ENCODE results near the gene SEPSECS.

Gene SEPSECS

DNA sequence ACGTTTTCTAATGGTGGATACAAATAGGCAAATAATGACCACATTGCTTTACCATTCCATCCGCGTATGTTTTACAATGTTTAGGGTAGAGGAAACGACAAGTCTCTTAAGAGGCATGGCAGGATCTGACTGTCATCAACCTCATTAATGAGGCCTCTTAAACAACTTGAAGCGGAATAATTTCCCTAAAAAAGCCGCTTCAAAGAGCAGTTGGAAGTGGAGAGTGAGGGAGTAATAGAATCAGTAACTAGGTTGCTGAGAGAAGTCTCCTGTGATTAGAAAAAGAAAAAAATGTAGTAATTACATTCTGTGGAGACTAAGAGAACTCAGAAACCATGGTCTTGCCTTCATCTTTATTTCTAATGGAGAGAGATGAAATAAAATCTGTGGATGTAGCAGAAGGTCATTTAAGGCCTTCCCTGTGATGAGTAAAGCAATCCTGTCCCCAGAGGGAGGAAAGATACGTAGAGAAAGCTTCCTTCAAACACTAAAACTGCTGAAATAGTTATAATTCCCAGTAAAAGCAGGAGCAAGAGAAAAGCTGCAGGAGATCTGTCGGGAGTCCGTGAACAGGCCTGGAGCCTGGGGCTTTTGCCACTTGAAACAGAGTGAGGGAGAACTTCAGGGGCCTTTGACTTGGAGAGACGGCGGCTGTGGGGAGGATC, 11.1 kb upstream of the SEPSECS start:
- no peak for ATAC-seq (replicated peaks; ENCODE audit: extremely low read depth, poor library complexity, severe bottlenecking)
- Mint-ChIP-seq H3K27me3 (no peaks in the 10 kb centered on the region), H3K4me1 (peaks cover 24% of the 10 kb centered on the region), H3K36me3 (ENCODE audit: insufficient read depth) (peaks cover 6% of the 10 kb centered on the region), H3K4me3 (no peak overlapping the region), H3K9me3 (no peaks in the 10 kb centered on the region), H3K27ac (ENCODE audit: low read depth) (no peak overlapping the region)
- no peak for DNase-seq (ENCODE audit: low spot score in 2 of 2)

DNA sequence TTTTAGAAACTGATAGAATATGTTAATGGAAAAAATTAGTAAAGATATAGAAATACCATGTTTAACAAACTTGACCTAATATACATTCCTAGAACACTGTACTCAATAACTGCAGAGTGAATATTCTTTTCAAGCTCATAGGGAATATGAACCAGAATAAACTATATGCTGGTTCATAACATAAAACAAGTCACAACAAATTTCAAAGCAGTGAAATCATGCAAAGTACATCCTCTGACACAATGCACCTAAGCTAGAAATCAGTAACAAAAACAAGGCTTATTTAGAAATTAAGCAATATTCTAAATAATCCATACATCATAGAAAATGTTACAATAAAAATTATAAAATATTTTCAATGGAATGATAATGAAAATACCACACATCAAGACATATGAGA, 9.2 kb upstream of the SEPSECS start:
- no peak for DNase-seq (ENCODE audit: low spot score in 2 of 2)
- H3K27me3 Mint-ChIP-seq: no peaks in the 10 kb centered on the region

DNA sequence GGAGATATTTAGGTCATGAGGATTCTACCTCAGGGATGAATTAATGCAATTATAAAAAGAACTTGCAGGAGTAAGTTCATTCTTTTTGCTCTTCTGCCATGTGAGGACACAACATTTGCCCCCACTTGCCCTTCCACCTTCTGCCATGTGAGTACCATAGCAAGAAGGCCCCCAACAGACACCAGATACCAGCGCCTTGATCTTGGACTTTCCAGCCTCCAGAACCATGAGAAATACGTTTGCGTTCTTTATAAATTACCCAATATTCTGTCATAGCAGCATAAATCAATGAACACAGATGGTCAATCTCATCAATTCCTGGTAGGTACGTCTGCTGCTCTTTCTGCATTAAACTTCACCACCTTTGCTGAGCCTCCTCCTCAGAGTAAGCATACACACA, 5.7 kb upstream of the SEPSECS start:
- H3K9me3 Mint-ChIP-seq: no peaks in the 10 kb centered on the region
- ATAC-seq (replicated peaks; ENCODE audit: extremely low read depth, poor library complexity, severe bottlenecking) (no peak), DNase-seq (ENCODE audit: low spot score in 2 of 2) (no peak)
- no peaks in the 10 kb centered on the region for H3K27me3 Mint-ChIP-seq
- no peak overlapping the region for H3K4me3 Mint-ChIP-seq
- H3K4me1 Mint-ChIP-seq: peaks cover 41% of the 10 kb centered on the region
- H3K27ac Mint-ChIP-seq (ENCODE audit: low read depth): no peak overlapping the region
- peaks cover 12% of the 10 kb centered on the region for H3K36me3 Mint-ChIP-seq (ENCODE audit: insufficient read depth)

More for the DNA sequence above, 9.2 kb upstream of the SEPSECS start:
- no peak for ATAC-seq (replicated peaks; ENCODE audit: extremely low read depth, poor library complexity, severe bottlenecking)
- H3K4me1 Mint-ChIP-seq: peaks cover 30% of the 10 kb centered on the region
- H3K27ac Mint-ChIP-seq (ENCODE audit: low read depth): no peak overlapping the region
- H3K9me3 Mint-ChIP-seq: no peaks in the 10 kb centered on the region
- H3K36me3 Mint-ChIP-seq (ENCODE audit: insufficient read depth): peaks cover 6% of the 10 kb centered on the region
- no peak overlapping the region for H3K4me3 Mint-ChIP-seq

DNA sequence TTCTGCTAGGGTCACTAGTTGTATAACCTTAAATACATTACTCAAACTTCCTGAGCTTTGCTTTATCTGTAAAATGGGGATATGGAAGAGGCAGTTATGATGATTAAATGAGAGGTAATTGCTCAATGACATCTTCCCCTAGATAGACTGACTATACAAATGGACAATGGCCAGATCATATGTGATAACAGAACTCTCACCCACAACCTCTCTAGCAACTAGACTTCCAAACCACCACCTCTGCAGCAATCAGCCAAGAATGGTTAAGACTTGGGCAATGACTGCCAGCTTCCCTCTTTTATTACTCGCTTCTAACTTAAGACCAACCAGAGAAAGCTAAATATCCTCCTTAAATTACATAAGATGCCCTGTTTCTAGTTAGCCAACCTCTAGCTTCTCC, 2.9 kb upstream of the SEPSECS start:
- peaks cover 57% of the 10 kb centered on the region for H3K4me1 Mint-ChIP-seq
- no peak for DNase-seq (ENCODE audit: low spot score in 2 of 2)
- no peaks in the 10 kb centered on the region for H3K9me3 Mint-ChIP-seq
- peaks cover 29% of the 10 kb centered on the region for H3K36me3 Mint-ChIP-seq (ENCODE audit: insufficient read depth)
- no peaks in the 10 kb centered on the region for H3K27me3 Mint-ChIP-seq
- H3K27ac Mint-ChIP-seq (ENCODE audit: low read depth): no peak overlapping the region
- ATAC-seq (replicated peaks; ENCODE audit: extremely low read depth, poor library complexity, severe bottlenecking): no peak
- H3K4me3 Mint-ChIP-seq: no peak overlapping the region

DNA sequence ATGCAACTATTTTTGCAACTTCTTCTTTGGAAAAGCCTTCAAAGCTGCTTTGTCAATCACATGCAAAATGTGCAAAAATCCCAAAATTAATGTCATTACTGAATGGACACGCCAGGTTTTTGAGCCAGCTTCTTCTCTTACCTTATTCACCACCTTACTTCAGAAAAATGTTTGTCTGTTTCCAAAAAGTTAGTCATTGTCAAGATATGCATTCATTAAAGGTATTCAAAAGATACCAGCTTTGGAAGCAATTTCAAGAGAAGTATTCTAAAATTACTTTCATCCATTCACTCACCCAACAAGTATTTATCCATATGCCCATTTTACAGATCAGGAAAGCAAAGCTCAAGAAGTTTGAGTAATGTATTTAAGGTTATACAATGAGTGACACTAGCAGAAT, 2.3 kb upstream of the SEPSECS start:
- Mint-ChIP-seq H3K9me3 (no peaks in the 10 kb centered on the region), H3K4me1 (peaks cover 57% of the 10 kb centered on the region), H3K36me3 (ENCODE audit: insufficient read depth) (peaks cover 29% of the 10 kb centered on the region), H3K27ac (ENCODE audit: low read depth) (no peak overlapping the region), H3K27me3 (no peaks in the 10 kb centered on the region), H3K4me3 (no peak overlapping the region)
- ATAC-seq (replicated peaks; ENCODE audit: extremely low read depth, poor library complexity, severe bottlenecking) (no peak), DNase-seq (ENCODE audit: low spot score in 2 of 2) (no peak)

DNA sequence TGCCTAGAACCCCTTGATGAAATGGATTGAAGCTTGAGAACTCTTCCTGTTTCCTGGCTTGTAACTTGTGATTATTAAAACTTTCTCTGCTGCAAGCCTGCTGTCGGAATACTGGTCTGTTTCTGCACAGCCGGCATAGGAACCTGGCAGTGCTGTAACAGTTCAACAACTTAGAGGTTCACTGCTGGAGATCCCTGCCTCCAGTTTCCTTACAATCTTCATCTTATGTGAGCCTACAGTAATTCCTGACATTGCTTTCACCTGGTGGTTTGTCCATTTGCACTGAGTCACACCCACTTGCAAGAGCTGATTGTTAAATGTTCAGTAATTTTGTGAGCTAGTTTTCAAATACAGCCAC, 1.3 kb upstream of the SEPSECS start:
- Mint-ChIP-seq H3K27me3 (no peaks in the 10 kb centered on the region), H3K36me3 (ENCODE audit: insufficient read depth) (peaks cover 28% of the 10 kb centered on the region), H3K9me3 (no peaks in the 10 kb centered on the region), H3K27ac (ENCODE audit: low read depth) (peak overlapping the region; percentile 99), H3K4me1 (peaks cover 52% of the 10 kb centered on the region), H3K4me3 (peak overlapping the region; percentile 80)
- no peak for ATAC-seq (replicated peaks; ENCODE audit: extremely low read depth, poor library complexity, severe bottlenecking)
- no peak for DNase-seq (ENCODE audit: low spot score in 2 of 2)

DNA sequence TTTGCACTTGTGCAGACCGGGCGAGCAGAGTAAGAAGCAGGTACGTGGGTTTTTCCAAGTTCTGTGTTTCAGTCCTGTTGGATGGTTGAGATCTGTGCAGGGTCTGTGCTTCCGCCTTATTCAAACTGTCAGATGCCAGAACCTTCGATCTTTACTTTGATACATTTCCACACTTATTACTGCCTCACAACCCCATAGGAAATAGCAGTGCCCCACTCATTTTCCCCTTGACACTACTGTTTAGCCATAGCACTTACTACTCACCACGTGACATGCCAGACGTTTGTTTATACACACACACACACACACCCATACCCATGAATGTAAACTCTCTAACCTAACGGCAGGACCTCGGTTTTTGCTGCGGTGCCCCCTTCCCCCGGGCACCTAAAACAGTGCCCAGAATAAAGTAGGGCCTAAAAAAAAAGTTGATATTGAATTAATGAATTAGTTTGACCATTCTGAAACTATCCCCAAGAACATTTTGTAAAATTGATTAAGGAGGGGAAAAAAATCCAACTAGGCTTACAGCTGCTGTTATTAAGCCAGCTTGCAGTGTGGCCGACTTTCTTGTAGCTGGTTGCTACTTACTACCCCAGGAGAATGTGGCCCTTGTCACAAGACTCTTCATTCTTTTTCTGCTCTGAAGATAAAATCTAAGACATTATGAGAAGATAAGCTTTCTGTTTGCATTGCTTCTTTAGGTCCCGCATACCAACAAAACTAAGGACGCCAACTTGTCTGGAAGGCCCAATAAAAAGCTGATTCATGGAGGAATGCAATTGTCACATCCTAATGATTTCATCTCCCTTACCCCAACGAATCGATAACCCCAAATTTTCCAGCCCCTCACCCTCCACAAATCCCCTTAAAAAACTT, 704 bp upstream of the SEPSECS start:
- Mint-ChIP-seq H3K27me3 (no peaks in the 10 kb centered on the region), H3K36me3 (ENCODE audit: insufficient read depth) (peaks cover 26% of the 10 kb centered on the region), H3K4me1 (peaks cover 46% of the 10 kb centered on the region), H3K9me3 (no peaks in the 10 kb centered on the region), H3K27ac (ENCODE audit: low read depth) (peak overlapping the region; percentile 99), H3K4me3 (peak overlapping the region; percentile 80)
- DNase-seq (ENCODE audit: low spot score in 2 of 2) (no peak), ATAC-seq (replicated peaks; ENCODE audit: extremely low read depth, poor library complexity, severe bottlenecking) (peak; percentile 35)

DNA sequence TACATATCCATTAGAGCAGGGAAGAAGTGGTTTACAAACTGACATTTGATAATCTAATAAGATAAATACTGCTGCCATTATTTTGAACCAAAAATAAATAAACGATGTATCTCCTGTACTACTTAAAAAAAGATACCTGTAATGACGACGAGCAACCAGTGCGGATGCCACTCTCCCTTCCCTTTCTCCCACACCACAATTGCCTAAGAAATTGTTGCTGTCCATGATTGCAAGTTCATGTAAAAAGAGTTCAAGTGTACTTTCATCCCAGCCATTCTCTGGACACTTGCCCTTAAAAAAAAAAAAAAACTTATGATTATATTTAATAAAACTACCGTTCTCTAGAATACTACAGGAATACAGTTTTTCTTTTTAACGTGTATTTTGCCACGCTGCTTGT, 1.4 kb downstream of the SEPSECS start:
- H3K4me3 Mint-ChIP-seq: peak overlapping the region; percentile 80
- peaks cover 36% of the 10 kb centered on the region for H3K4me1 Mint-ChIP-seq
- DNase-seq (ENCODE audit: low spot score in 2 of 2) (no peak), ATAC-seq (replicated peaks; ENCODE audit: extremely low read depth, poor library complexity, severe bottlenecking) (no peak)
- peaks cover 24% of the 10 kb centered on the region for H3K36me3 Mint-ChIP-seq (ENCODE audit: insufficient read depth)
- peak overlapping the region; percentile 99 for H3K27ac Mint-ChIP-seq (ENCODE audit: low read depth)
- no peaks in the 10 kb centered on the region for H3K9me3 Mint-ChIP-seq
- H3K27me3 Mint-ChIP-seq: no peaks in the 10 kb centered on the region

DNA sequence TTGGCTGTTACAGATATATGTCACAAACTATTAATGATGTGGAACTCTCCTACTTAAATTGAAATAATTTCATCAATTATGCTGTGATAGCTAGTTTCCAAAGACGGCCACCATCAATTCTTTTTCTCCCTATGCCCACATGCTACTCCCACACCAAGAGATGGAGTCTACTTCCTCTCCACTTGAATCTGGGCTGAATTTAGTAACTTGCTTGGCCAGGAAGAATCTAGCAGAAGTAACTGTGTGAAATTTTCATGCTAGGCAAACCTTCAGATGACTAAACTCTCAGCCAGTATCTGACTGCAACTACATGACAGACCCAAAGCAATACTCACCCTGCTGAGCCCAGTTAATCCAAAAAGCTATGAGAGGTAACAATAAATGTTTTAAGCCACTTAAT, 3.2 kb downstream of the SEPSECS start:
- DNase-seq (ENCODE audit: low spot score in 2 of 2) (no peak), ATAC-seq (replicated peaks; ENCODE audit: extremely low read depth, poor library complexity, severe bottlenecking) (no peak)
- Mint-ChIP-seq H3K4me3 (no peak overlapping the region), H3K9me3 (no peaks in the 10 kb centered on the region), H3K36me3 (ENCODE audit: insufficient read depth) (peaks cover 25% of the 10 kb centered on the region), H3K4me1 (peaks cover 28% of the 10 kb centered on the region), H3K27me3 (no peaks in the 10 kb centered on the region), H3K27ac (ENCODE audit: low read depth) (no peak overlapping the region)

DNA sequence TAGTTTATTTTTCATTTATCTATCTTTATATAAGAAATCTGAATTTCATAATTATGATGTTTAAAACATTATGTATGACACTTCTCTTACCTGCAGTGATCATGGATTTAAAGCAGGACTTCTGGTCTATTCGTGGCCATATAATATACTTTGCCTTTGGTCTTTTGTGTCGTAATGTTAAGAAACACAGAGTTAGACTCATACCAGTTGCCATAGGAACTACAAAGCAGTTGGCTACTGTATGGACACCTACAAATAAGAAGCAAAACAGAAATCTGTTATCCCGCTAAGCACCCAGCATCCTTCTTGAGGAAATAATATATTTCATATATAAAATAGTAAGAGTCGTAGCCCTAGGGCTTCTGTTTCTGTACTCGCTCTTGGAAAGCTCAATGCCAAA, 4.3 kb downstream of the SEPSECS start:
- Mint-ChIP-seq H3K4me3 (no peak overlapping the region), H3K27ac (ENCODE audit: low read depth) (no peak overlapping the region), H3K27me3 (no peaks in the 10 kb centered on the region), H3K36me3 (ENCODE audit: insufficient read depth) (peaks cover 25% of the 10 kb centered on the region), H3K4me1 (peaks cover 16% of the 10 kb centered on the region), H3K9me3 (no peaks in the 10 kb centered on the region)
- no peak for DNase-seq (ENCODE audit: low spot score in 2 of 2)
- no peak for ATAC-seq (replicated peaks; ENCODE audit: extremely low read depth, poor library complexity, severe bottlenecking)

DNA sequence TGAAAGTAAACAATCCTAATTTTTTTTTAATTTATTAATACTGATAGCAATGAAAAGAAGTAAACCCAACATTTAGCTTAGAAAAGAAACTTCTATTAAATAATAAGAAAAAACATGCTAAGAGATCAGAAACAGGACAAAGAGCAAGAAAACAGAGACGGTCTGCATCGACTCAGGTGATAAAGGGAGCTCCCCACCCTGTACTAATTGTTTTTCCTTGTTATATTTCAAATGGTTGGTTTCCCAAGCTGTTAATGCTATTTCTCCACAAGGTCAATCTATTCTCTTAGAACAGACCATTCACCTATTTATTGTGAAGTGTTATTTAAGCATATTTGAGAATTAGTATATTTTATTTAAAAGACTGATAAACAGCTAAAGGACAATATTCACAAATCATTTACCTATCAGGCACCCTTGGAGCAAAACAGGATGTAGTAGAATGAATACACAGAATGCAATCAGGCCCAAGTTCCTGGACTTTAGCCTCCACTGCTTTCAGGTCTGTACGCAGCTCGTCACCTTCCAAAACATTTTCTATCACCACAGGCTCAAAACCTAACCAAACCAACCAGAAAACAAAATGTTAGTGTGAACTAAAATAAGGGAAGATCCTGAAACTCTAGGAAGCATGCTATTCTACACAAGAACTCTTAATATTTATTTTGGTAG, 5.5 kb downstream of the SEPSECS start:
- peaks cover 19% of the 10 kb centered on the region for H3K36me3 Mint-ChIP-seq (ENCODE audit: insufficient read depth)
- ATAC-seq (replicated peaks; ENCODE audit: extremely low read depth, poor library complexity, severe bottlenecking): no peak
- no peaks in the 10 kb centered on the region for H3K9me3 Mint-ChIP-seq
- H3K27ac Mint-ChIP-seq (ENCODE audit: low read depth): no peak overlapping the region
- DNase-seq (ENCODE audit: low spot score in 2 of 2): no peak
- no peaks in the 10 kb centered on the region for H3K27me3 Mint-ChIP-seq
- H3K4me1 Mint-ChIP-seq: peaks cover 12% of the 10 kb centered on the region
- no peak overlapping the region for H3K4me3 Mint-ChIP-seq

DNA sequence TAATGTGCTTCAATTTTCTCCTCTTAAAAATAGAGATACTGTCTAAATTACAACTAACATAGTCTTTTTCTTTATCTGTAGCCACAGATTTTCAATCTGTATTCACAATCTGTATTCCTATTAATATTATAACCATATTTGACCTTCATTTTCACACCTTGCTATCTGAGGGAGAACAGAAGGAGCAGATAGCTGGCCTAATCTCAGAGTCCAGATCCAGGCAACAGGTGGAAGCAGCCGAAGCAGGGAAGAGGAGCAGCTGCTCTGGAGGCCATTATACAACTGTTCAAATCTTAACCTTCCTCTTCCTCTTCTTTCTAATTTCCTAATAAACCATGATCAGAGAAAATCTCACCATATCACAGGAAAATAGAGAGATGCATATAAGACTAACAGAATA, 14.2 kb downstream of the SEPSECS start:
- DNase-seq (ENCODE audit: low spot score in 2 of 2) (no peak), ATAC-seq (replicated peaks; ENCODE audit: extremely low read depth, poor library complexity, severe bottlenecking) (no peak)
- Mint-ChIP-seq H3K27ac (ENCODE audit: low read depth) (no peak overlapping the region), H3K36me3 (ENCODE audit: insufficient read depth) (peaks cover 16% of the 10 kb centered on the region), H3K4me3 (no peak overlapping the region), H3K27me3 (no peaks in the 10 kb centered on the region), H3K4me1 (no peaks in the 10 kb centered on the region), H3K9me3 (no peaks in the 10 kb centered on the region)

Measured in central memory CD8-positive, alpha-beta T cell (primary cell).